Stimulated activated CD4-positive, alpha-beta T cell treated with anti-CD3 and anti-CD28 coated beads, Interleukin-1b, Interleukin-23, amount 100 ng/mL, for 1 hour (primary cell): Measurements from ENCODE around the gene PAFAH1B2.
"Not testable (repeated sequence)": the region's sequence is repeated elsewhere in the genome, so short reads cannot be mapped to it uniquely, and the experiment has no call there.

Experiments
- DNase-seq, 2 donors: peaks; one replicate each; pipeline ENCODE4 v3.0.0-alpha.2; 2020; ENCODE audit warnings: low read depth in 2 of 2

Gene PAFAH1B2

DNA sequence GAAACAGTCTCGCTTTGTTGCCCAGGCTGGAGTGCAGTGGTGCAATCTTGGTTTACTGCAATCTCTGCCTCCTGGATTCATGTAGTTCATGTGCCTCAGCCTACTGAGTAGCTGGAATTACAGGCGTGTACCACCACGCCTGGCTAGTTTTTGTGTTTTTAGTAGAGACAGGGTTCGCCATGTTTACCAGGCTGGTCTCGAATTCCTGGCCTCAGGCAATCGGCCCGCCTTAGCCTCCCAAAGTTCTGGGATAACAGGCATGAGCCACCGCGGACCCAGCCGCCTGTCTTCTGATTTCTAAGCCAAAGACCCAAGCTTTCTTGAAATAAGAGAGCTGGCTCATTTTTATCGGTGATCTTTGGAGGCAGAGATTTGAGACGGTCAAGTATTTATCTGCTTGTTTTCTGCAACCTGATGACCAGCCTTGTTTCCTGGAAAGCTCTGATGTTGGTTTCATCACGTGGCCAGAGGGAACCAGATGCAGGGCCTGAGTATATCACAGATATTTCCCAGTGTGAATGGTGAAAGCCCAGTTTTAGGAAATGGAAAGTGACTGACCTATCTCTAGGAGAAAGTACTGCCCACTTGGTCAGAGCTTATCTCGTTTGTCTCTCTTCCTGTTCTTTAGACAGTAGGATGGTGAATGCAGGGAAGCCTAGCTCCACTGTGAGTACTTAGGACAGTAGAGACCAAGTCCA lies 28.8 kb downstream of the PAFAH1B2 start:
- DNase-seq, result no peak

DNA sequence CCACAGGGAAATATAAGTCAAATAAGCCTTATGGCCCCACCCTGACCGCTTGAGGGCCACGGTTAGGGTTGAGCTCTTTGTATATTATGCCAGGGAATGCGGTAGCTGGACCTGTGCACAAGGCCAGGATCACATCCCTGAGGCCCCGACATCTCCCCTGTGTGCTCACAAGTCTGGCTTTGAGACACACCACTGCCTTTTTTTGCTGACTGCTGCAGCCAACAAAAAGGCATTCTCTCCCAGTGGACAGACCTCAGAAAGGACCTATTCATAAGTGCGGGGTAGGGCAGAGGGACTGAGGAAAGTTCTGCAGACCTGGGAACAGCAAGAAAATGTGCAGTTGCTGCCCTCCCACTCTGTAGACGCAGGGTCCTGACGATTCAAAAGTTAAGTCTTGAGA lies 31.0 kb downstream of the PAFAH1B2 start:
- DNase-seq, result no peak

DNA sequence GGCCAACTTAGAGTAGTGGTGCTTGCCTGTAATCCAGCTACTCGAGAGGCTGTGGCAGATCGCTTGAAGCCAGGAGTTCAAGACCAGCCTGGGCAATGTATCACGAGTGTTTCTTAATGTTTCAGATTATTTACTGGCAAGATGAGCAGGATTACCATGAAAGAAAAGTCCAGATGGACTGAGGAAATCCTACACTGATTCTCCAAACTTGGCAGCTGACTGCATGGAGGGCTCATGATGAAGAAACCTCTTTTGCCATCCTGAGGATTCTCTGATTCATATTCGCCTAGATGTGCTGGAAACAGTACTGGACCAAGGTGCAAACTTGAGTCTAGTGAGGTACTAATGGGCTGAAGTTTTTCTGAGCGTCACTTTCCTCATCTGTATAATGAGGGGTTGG lies 31.7 kb downstream of the PAFAH1B2 start:
- no peak for DNase-seq

DNA sequence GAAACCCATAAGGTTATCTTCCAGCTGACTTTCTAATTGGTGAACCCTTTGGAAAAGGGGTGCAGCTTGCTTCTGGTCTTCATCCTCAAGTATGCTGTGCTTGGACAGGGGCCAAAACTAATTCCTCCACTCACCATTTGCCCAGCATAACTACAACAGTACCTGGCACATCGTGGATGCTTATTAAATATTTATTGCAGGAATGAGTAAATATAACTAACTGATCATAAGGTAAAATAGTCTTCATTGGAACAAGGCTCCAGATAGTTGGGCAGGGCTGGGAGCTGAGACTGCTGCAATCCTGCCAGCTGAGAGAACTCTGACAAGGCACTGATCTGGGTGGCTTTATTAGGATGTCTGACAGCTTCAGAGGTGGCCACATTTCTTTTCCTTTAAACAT lies 32.1 kb downstream of the PAFAH1B2 start:
- DNase-seq, result no peak

DNA sequence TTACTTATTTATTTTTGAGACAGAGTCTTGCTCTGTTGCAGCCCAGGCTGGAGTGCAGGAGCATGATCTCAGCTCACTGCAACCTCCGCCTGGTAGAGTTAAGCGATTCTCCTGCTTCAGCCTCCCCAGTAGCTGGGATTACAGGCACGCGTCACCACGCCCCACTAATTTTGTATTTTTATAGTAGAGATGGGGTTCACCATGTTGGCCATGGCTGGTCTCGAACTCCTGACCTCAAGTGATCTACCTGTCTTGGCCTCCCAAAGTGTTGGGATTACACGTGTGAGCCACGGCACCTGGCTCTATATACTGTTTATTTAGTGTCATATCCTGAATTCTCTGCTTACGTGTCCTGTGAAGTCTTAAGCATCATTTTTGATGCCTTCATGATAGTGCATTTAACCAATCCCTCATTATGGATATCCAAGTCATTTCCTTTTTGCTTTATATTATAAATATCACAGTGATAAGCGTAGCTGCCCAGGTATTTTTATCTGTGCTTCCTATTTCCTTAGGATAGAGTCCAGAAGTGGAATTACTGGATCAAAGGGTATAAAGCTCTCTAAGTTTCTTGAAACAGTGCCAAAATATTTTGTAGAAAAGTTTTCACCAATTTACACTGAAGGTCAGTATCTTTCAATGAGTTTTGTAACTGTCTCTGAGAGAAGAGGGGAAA lies 33.6 kb downstream of the PAFAH1B2 start:
- DNase-seq, result no peak

DNA sequence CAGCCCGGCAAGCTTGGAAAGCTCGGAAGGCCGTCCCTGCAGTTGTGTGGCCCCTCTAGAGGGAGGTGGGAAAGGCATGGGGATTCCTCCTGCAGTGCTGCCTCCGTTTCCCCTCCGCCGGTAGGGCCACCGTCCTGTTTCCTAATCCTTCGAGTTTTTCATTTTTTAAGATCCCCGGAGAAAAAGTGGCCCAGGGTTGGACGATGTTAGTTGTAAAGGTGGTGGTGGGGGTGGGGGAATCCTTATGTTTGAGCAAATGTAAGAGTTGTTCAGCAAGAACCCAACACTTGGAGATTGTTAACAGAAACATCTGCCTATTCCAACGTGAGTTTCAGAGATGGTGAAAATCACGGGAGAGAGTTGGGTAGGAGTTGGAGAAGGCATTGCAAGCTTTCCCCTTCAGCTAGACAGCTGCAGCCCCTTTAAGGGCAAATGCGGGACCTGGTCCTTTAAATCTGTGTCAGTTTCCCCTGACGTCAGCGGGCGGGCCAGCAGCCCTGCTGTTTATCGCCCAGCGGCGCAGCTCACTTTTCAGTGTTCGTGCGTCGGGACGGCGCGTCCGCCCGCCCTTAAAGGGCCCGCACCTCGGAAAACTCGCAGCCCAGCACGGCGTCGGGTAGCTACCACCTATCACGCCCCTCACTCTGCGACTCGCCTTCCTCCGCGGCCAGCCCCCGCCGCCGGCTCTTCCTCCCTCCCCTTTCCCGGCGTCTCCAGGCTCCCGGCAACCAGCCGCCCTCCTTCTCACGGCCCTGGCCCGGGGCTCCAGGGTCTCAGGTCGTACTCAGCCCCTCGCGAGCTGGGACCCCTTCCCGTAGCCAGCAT lies 34.3 kb downstream of the PAFAH1B2 start, which contains the start of gene SIDT2:
Gene SIDT2 (plus strand): TSS at position 534 of the 825 bp plus-strand sequence. CDS start 521 bp downstream, outside the sequence.
- peak; percentile 55 to 68 for DNase-seq

DNA sequence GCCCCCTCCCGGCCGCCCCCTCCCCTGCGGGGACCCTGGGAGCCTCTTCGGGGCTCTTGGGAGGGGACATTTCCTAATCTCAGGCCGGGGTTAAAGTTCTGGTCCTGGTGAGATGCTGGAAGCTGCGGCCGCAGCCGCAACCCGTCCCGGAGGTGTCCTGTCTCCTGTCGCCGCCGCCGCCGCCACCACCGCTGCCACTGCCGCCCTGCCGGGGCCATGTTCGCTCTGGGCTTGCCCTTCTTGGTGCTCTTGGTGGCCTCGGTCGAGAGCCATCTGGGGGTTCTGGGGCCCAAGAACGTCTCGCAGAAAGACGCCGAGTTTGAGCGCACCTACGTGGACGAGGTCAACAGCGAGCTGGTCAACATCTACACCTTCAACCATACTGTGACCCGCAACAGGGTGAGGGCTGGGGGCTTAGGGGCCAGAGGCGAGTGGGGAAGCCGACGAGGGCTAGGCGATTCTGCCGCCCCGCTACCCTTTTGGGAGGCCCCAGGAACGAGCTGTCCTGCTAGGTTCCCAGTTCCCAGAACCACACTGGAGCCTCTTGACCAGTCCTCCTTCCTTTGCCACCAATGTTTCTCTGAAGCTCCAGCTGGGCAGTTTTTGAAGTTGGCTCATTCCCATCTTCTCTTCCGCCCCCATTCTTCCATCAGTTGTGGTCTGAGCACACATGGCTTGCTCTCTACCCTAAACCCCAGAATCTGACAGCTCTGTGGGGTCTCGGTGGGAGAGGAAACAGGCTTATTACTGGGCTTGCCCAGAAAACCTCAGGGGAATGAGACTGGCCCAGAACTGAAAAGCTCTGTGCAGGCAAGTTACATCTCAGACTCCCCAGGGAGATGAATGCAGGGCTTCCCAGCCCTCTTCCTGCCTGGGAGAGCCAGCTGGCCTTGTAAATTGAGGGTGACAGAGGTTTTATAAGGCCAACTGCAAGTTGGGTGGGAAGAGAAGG lies 35.2 kb downstream of the PAFAH1B2 start:
- no peak for DNase-seq

DNA sequence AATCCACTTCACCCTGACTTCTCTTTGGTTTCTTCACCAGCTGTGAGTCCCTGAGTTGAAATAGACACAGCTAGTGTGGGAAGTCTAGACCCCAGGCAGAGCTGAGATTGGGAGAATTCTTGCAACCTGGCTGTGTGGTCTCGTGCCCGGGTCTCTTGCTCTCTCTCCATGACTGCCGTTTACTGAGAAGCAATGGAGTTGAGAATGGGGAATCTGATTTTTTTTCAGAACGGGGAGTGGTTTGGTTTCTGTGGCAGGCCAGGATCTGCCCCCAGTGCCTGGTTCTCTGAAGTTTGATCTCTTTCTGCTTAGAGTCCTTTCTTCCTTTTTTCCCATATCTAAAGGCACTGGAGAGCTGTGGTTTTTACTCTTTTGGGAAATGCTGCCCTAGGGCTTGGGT lies 35.9 kb downstream of the PAFAH1B2 start:
- DNase-seq, result no peak

DNA sequence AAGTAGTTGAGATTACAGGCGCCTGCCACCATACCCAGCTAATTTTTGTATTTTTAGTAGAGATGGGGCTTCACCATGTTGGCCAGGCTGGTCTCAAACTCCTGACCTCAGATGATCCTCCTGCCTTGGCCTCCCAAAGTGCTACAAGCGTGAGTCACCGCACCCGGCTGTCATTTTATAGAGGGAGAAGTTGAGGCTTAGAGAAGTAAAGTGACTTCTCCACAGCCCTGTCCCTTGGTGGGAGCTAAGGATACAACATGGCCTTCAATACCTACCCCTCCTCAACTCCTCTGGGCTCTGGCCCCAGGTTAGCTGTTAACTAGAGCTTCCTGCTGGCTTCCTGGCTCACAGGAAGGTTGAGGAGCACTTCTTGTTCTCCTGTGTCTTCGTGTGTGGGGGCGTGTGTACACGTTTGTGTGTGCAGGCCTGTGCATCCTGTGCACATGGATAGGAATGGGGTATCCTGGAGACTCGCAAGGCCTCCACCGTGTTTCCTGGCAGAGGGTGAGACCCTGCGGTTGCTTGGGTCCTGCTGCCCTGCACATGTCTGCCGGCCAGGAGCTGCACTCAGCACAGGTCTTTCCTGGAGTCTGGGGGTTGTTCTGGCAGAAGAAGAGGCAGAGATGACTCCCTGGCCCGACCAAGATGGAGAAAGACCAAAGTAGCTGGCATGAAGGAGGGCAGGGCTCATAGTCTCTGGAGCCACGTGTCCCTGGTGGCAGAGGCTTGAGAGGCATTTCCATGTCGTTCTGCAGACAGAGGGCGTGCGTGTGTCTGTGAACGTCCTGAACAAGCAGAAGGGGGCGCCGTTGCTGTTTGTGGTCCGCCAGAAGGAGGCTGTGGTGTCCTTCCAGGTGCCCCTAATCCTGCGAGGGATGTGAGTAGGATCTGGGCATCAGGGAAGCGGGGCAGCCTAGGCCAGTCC lies 36.8 kb downstream of the PAFAH1B2 start:
- DNase-seq, result peak in 1 of 2 donors; percentile 11

DNA sequence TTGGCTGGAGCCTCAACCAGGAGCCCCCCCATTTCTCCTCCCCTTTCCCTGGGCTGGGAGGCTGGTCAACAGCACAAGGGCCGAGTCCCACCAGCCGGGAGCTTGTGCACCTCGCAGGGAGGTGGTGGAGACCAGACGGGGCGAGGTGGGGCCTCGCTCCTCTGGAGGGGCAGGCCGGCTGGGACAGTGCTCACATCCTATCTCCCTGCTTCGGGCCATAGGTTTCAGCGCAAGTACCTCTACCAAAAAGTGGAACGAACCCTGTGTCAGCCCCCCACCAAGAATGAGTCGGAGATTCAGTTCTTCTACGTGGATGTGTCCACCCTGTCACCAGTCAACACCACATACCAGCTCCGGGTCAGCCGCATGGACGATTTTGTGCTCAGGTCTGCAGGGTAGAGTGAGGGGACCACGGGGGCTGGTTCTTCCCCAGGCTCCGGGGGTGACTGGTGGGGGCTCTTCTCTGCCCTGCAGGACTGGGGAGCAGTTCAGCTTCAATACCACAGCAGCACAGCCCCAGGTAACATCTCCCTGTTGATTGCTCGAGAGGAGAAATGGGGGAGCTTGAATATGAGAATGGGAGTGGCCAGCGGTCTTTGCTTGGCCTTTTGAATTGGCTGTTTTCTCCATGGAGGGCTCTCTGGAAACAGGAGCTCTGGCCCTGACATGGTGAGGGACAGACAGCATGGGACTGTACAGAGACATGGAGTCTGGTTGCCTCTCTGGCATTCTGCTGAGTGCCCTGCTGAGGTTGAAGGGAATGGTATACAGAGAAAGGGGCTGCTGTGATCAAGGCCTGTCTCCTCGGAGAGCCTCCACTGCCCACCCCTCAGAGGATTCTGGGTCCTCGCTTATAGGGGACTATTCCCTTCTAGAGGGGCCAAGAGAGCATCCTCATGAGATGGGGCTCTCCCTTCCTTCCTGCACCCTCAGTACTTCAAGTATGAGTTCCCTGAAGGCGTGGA lies 37.8 kb downstream of the PAFAH1B2 start:
- no peak for DNase-seq

DNA sequence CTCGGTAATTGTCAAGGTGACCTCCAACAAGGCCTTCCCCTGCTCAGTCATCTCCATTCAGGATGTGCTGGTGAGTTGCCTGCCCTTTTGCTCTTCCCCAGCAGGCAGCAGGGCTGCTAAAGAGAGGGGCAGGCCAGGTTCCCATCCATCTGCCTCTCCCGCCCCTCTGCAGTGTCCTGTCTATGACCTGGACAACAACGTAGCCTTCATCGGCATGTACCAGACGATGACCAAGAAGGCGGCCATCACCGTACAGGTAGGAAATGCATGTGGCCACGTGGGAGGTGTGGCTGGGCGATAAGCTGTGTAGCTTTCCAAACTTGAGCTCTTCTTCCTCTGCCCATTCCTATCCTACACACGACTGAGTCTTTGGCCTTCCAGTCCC lies 38.5 kb downstream of the PAFAH1B2 start:
- no peak for DNase-seq

DNA sequence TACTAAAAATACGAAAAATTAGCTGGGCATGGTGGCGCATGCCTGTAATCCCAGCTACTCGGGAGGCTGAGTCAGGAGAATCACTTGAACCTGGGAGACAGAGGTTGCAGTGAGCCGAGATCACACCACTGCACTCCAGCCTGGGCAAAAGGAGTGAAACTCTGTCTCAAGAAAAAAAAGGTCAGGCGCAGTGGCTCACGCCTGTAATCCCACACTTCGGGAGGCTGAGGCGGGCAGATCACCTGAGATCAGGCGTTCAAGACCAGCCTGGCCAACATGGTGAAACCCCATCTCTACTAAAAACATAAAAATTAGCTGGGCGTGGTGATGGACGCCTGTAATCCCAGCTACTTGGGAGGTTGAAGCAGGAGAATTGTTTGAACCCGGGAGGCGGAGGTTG lies 39.1 kb downstream of the PAFAH1B2 start:
- DNase-seq, result not testable (repeated sequence)

DNA sequence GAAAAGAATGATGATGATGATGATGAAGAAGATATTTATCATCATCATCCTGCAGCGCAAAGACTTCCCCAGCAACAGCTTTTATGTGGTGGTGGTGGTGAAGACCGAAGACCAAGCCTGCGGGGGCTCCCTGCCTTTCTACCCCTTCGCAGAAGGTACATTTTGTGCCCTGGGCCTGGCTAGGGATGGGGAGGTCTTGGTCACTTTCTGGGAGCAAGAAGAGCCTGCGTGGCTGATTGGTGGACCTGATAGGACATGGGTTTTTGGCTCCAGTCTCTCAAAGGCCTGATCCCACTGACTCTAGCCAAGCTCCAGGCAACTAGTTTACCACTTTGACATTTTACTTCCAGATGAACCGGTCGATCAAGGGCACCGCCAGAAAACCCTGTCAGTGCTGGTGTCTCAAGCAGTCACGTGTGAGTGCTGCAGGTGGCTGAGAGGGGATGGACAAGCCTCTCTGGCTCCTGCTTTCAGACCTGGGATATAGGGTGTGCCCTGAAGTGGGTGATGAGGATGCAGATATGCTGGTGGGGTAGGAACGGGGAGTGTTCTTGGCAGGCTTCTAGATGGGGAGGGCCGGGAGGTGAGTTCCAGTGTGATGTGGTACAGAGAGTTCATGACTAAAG lies 39.8 kb downstream of the PAFAH1B2 start:
- DNase-seq, result no peak

DNA sequence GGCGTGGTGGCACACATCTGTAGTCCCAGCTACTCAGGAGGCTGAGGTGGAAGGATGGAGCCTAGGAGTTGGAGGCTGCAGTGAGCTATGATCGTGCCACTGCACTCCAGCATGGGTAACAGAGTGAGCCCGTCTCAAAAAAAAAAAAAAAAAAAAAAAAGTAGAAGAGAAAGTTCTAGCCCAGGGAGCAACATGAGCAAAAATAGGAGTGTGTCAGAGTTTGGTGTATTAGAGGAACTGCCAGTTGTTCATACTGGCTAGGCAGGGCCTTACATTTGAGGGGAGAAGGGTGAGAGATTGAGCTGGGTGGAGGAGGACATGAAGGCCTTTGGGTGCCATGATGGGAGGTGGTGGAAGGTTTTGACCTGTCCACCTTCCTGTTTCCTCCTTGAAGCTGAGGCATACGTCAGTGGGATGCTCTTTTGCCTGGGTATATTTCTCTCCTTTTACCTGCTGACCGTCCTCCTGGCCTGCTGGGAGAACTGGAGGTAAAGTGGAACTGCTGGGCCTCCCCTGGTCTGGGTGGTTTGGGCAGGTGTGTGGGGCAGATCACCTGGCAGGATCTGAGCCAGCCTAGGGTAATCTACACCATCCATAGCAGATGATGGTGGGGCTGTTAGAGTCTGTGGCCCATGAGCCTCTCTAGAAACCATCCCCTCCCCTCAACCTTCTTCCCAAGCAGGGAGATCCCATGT lies 41.8 kb downstream of the PAFAH1B2 start:
- no peak for DNase-seq

DNA sequence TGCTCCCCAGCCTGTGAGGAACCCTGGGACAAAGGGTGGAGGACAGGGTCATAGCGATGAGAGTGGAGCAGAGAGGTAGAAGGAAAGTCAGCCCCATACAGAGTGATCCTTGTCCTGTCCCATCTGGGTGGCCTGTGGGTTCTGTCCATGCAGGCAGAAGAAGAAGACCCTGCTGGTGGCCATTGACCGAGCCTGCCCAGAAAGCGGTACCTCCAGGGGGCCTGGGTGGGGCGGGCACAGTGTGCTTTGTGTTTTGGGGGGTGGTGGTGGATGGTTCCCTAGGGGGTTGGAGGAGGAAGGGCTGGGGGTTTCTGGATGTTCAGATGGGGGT lies 42.3 kb downstream of the PAFAH1B2 start:
- DNase-seq, result no peak

DNA sequence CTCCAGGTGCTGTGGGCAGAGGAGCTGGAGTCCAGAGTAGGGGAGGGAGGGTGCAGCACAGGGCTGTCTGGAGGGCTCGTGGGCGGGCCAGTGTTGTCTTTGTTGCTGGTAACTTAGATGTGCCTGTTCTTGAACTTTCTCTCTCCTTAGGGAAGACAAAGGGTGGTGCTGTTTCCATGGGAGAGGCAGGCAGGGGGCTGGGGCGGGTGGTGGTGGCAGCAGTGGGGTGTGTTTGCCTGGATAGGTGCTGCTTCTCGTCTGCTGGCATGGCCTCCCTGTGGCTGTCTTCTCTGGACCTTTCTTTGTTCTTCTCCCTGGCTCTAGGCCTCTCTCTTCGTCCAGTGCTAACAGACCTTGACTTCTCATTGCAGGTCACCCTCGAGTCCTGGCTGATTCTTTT lies 42.9 kb downstream of the PAFAH1B2 start:
- no peak for DNase-seq

DNA sequence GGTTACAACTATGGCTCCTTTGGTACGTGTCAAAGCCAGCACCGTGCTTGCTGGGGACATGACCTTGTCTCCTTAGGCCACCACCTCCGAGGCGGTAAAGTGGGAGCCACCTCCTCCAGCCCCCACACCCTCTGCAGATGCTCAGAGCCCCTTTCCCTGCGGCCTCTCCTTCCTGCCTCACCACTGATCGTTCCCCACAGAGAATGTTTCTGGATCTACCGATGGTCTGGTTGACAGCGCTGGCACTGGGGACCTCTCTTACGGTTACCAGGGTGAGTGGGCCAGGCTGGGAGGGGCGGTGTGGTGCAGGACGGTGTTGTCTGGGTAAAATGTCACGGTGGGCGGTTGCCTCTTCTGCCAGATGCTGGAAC lies 43.3 kb downstream of the PAFAH1B2 start:
- no peak for DNase-seq

DNA sequence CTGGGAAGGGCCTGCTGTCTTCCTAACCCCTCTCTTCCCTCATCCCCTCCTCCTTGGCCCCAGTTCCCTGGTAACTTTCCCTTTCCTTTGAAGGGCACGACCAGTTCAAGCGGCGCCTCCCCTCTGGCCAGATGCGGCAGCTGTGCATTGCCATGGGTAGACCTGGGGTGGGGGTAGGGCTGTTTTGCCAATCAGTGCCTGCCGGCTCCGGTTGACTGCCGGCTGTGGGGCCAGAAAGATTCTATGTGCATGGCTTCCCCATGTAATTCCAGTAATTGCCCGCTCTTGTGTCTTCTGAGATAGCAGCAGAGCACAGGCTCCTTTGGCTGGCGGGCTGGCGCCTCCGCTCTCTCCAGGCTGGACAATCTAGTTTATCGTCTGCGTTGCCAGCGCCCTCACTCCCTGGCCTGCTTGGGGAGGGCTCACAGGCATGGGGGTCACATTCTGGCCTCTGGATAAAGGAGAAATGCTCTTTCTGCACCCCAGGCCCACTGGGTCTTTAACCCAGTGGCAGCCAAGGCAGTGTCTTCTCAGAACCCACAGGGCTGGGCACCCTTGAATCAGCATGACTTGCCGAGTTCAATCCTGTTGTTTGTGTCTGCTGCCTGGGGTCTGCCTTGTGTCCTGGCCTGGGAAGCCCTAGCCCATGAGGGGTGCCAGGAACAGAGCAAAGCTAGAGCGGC lies 43.9 kb downstream of the PAFAH1B2 start:
- no peak for DNase-seq
